ENCODE data around the gene CASTOR1. TPM values are rescaled to one million over a fixed set of nuclear protein-coding genes. Genes with fewer than 3 reads are reported as not detected.

The CASTOR1 gene
- total RNA-seq, 1 donor from 2014 or later, result 15.9 TPM

DNA sequence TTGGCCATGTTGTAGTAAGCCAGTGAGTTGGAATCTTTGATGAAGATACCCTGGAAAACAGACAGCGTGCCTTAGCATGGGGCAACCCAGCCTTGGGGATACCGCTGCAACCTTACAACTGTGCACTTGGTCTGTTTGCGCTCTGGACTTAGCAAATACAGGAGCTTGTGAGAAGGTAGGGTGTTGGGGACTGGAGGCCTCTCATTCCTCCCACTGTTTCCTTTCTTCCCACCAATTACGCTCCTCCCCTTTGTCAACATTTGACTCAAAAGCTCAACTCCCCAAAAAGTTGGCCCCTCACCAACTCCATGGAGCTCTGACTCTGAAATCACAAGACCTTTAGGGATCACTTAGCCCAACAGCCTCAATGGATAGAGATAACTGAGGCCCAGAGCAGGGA lies 45.3 kb upstream of the CASTOR1 start:
- Histone ChIP-seq H3K27ac (no peak overlapping the region), H3K9me3 (no peaks in the 10 kb centered on the region), H3K36me3 (peaks cover 91% of the 10 kb centered on the region), H3K4me1 (no peaks in the 10 kb centered on the region), H3K27me3 (no peaks in the 10 kb centered on the region), H3K4me3 (no peak overlapping the region)
- ATAC-seq (peak; percentile 12), DNase-seq (no peak)
- no peak for TF ChIP-seq CTCF (IDR thresholded peaks at IDR 0.05)
- intact Hi-C loops (cut with DNase I), result no loop called here

DNA sequence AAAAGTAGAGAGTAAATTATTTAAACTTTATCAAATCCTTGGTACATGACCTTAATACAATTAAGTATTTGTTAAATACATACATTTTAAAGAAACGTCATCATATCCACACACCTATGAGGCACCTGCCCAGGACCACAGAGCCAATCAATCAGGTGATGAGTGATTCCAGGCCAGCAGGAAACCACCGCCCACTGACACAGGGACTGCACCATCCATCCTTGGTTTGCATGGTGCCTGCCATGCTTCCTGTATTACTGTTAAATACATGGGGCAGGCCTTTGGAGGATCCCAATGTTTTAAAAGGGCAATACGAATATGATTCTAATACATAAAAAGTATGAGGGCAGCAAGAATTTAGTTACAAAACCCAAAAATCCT lies 44.4 kb upstream of the CASTOR1 start:
- Histone ChIP-seq H3K4me3 (no peak overlapping the region), H3K4me1 (no peaks in the 10 kb centered on the region), H3K27me3 (no peaks in the 10 kb centered on the region), H3K9me3 (no peaks in the 10 kb centered on the region), H3K27ac (no peak overlapping the region), H3K36me3 (peaks cover 82% of the 10 kb centered on the region)
- no peak for TF ChIP-seq CTCF (IDR thresholded peaks at IDR 0.05)
- no peak for DNase-seq
- intact Hi-C loops (cut with DNase I), result no loop called here
- ATAC-seq, result no peak

DNA sequence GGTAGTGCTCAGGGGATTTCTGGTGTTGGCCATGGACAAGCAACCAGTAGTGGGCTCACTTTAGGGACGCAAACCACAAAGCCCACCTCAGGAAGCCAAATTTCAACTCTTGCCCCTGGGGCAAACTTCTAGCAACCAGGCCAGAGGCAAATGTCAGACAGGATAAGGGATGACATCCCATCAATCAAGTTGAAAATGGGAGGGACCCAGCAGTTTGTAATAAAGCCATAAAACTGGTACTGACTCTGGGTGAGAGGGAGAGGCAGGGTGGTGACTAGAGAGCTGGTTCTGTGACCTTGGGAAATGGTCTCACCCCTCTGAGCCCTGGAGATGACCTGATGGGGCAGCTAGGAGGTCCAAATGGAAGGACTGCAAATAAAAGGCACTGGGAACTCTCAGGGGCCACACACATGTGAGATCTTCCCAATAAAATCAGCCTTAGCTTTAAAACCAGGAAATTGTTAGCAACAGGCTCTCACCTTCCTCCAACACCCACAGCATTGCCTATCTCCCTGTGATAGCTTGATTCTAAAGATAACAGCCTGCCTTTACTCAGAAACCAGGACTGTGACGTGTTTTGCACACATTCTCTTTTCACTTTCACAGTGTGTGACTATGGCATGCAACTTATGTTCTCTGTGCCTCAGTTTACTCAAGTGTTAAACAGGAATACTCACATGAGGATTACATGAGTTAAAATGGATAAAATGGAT lies 43.8 kb upstream of the CASTOR1 start:
- H3K27ac ChIP-seq, result no peak overlapping the region
- DNase-seq, result no peak

DNA sequence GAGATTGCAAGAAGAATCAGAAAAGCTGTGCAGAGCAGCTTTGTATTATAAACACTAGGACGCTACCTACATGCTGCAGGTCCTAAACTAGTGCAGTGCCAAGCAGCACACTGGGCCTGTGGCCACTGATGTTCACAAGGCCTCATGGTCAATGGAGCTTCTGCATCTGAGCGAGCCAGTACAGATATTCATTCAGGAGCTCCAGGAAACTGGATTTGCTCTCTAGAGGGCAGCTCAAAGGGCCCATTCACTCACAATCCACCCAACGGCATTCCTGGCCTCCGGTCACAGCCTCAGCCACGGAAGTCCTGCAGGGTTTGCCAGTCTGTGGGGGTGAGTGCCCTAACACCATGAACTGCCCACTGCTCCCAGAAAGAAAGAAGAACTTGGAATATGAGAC lies 43.2 kb upstream of the CASTOR1 start:
- no peaks in the 10 kb centered on the region for H3K9me3 ChIP-seq
- no peak overlapping the region for H3K27ac ChIP-seq
- peaks cover 4% of the 10 kb centered on the region for H3K4me1 ChIP-seq
- intact Hi-C loops (cut with DNase I), result no loop called here
- no peak for DNase-seq
- H3K36me3 ChIP-seq, result peaks cover 70% of the 10 kb centered on the region
- no peak overlapping the region for H3K4me3 ChIP-seq
- no peaks in the 10 kb centered on the region for H3K27me3 ChIP-seq
- ATAC-seq, result no peak
- TF ChIP-seq CTCF (IDR thresholded peaks at IDR 0.05), result no peak

More for the DNA sequence above, 43.8 kb upstream of the CASTOR1 start:
- no peak for TF ChIP-seq CTCF (IDR thresholded peaks at IDR 0.05)
- Histone ChIP-seq H3K4me3 (no peak overlapping the region), H3K36me3 (peaks cover 76% of the 10 kb centered on the region), H3K4me1 (no peaks in the 10 kb centered on the region), H3K9me3 (no peaks in the 10 kb centered on the region), H3K27me3 (no peaks in the 10 kb centered on the region)
- ATAC-seq, result no peak
- intact Hi-C loops (cut with DNase I), result no loop called here

DNA sequence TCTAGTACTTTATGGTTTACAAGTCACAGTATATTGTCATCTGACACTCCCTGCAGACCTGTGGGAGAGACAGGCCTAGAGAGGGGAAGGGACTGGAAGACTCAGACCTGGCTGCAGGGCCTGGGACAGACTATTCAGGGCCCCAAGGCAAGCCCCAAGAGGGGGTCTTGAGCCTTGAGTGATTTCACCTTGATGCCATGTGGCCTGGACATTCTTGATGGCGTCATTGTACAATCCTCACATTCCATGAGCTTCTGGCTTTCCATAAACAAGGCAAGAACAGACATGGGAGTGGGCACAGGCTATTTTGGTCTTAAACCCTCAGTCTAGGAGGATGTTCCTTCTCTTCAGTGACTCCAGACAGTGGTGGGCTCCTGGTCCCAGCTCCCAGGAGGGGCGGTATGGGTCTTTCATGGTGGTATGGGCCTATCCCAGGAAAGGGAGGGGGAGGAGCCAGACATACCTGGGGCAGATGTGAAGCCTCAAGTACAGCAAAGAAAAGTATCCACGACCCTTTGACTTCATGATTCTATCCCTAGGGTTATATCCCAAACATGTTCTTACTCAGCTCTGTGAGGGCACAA lies 39.3 kb upstream of the CASTOR1 start:
- Histone ChIP-seq H3K36me3 (peaks cover 30% of the 10 kb centered on the region), H3K27ac (no peak overlapping the region), H3K4me3 (no peak overlapping the region), H3K4me1 (peaks cover 30% of the 10 kb centered on the region), H3K27me3 (no peaks in the 10 kb centered on the region), H3K9me3 (no peaks in the 10 kb centered on the region)
- intact Hi-C loops (cut with DNase I), result no loop called here
- DNase-seq (no peak), ATAC-seq (no peak)
- TF ChIP-seq CTCF (IDR thresholded peaks at IDR 0.05), result no peak
